GOT3 (cell line): Measurements from ENCODE around the gene UMODL1.

Experiments used
- DNase-seq: peaks from one replicate; lab custom pipeline; 2025; ENCODE audit warnings: mixed read lengths; lab: John Stamatoyannopoulos, UW

The UMODL1 gene

GRCh38 chr21:42071146-42071737, at the start of gene UMODL1:
Gene UMODL1 (plus strand): TSS chr21:42071317. CDS start chr21:42071317, 0 bp downstream.
- no peak for DNase-seq

DNA sequence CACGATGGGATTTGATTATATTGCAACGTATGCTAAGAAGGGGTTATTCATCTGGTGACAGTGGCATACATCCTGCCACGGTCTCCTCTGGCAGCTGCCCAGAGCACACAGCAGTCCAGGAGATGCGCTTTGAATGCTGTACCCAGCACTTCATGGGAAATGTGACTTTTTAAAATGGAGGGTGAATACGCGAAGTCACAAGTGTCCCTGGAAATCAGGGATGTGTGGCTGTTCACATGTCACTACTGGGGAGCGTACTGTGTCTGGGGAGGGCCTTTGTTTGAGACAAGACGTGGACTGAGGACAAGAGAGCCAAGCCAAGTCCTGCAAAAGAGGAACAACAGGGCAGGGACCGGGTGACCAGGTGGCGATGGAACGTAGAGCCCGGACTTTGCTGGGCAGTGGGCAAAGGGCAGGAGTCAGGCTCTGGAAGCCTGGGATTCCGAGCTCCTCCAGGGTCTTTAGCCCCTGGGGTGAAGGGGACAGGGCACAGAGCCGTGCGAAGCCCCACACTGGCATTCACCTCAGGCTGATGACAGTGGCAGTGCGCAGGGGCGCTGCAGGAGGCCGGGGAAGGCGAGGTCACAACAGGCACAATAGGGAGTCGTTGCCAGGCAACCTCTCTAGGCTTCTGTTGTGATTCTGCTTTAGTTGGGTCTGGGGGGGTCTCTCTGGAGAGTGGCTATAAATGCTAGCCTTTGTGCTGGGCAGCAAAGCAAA, 49.6 kb upstream of the UMODL1 start:
- DNase-seq: no peak

GRCh38 chr21:42022091-42022430, 49.1 kb upstream of the UMODL1 start:
- DNase-seq: no peak

- no peak for DNase-seq
These were observed 48.2 kb upstream of the UMODL1 start for GRCh38 chr21:42022906-42023305.

DNA sequence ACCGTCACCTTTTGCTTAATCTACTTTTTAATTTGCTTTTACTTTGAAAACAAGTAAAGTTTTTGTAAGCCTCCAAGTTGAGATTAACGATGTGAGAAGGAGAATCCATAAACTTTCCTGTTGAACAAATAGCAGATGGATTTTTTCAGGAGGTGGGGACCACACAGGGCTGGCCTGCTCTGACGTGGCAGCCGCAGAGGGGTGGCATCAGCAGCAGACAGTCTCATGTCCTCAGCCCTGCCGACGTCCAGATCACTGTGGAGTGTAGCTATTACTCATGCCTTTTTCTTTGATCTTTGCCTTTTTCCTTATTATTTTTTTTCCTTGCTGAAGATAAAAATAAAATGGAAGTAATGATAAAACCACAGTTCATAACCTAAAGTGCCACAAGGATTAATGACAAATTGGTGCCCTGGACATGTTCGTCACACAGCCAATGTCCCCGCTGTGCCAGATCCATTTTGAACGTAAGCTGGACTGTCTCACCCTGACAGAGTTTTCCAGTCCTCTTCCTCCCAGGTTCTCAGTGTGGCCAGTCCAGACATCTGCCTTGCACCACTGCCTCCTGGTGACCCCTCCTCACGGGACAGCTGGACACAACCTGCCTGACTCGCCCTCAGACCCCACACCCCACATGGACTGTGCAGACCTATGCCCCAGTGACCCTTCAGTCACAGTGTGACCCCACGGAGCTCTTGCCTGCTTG, 45.6 kb upstream of the UMODL1 start:
- DNase-seq: no peak

DNA sequence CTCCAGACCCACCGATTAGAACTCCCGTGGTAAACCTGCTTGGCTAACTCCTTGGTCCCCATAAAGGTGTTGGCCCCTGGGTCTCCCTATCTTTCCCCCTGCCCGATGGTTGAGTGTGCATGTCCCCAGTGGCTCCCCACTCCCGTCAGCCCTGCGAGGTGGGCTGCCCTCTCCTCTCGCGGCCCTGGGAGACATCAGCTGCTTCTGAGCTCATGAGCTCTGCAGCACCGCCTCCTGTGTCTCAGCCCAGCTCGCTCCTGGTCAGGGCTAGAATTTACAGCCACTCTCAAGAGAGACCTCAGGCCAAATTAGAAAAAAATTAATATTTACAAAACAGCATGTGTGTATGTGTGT, 45.1 kb upstream of the UMODL1 start:
- no peak for DNase-seq

GRCh38 chr21:42027085-42027821, 43.9 kb upstream of the UMODL1 start:
- DNase-seq: no peak

- no peak for DNase-seq
These were observed 43.0 kb upstream of the UMODL1 start for GRCh38 chr21:42027822-42028765.

DNA sequence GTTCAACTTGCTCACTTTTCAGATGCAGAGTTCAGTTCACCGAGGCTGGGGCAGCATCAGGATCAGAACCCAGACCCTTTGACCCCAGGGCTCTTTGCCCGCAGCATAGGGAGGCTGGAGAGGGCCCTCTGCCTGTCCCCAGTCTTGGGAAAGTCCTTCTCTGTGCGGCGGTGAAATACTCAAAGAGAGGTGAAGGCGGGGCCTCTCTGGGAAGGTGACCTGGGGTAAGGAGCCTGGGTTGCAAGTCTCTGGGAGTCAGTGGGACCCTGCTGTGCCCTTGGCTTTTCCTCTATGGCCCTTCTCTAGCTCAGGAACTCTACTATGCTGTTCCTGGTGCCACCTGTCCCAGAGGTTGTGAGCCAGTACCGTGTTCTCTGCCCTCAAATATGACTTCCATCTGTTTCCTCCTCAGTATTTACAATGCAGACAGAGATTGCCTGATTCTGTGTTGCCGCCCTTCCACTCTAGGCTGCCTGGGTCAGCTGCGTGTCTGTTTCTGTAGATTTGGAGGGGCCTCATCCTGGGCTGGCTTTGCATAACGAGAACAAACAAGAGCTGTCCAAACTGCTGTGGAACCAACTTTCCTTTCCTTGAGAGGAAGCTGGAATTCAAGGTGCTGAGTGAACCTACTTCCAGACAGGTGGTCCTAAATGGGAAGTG, 42.2 kb upstream of the UMODL1 start:
- DNase-seq: no peak

- DNase-seq: no peak
These were observed 40.8 kb upstream of the UMODL1 start for GRCh38 chr21:42030311-42030710.

- DNase-seq: no peak
These were observed 39.9 kb upstream of the UMODL1 start for GRCh38 chr21:42031241-42031640.

GRCh38 chr21:42031816-42032215, 39.3 kb upstream of the UMODL1 start:
- DNase-seq: no peak

DNA sequence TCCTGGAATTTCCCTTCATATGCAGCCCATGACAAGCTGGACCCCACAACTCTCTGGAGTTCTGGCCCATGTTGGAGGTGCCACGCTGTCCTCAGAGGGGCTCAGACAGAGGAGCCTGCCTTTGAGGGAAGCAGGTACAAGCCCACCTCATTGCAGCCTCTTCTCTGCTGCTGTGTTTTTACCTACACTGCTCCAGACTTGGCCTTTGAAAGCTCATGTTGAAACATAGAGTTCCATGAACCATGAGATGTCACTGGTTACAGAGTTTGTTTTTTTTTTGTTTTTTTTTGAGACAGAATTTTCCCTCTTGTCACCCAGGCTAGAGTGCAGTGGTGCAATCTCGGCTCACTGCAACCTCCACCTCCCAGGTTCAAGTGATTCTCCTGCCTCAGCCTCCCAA, 38.9 kb upstream of the UMODL1 start:
- no peak for DNase-seq

DNA sequence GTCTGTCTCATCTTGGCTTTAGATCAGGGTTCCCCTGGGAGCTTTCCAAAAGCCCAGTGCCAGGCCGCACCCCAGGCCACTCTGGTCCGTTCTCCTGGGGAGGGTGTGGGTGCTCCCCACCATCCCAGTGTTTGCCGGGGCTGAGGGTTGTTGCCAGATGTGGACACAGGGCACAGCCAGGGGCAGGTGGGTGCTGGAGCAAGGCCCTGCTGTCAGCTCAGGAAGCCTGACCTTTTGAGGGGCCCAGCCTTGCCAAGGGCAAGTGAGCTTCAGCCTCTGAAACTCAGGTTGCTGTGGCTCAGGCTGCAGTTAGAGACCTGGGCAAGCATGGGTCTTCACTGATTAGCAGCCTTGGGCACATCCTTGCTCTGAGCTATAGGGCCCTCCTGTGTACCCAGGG, 38.1 kb upstream of the UMODL1 start:
- no peak for DNase-seq

- no peak for DNase-seq
These were observed 34.8 kb upstream of the UMODL1 start for GRCh38 chr21:42036313-42036712.

DNA sequence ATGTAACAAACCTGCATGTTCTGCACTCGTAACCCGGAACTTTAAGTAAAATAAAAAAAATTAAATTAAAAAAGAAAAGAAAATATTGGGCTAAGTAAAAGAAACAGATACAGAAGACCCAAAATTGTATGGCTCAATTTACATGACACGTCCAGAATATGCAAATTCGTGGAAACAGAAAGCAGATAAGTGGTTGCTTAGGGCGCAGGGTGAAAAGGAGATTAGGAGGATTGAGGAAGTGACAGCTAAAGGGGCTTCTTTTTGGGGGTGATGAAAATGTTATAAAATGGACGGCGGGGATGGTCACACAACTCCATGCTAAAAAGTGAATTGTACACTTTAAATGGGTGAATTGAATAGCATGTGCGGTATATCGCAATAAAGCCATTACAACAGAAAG, 33.6 kb upstream of the UMODL1 start:
- DNase-seq: no peak

DNA sequence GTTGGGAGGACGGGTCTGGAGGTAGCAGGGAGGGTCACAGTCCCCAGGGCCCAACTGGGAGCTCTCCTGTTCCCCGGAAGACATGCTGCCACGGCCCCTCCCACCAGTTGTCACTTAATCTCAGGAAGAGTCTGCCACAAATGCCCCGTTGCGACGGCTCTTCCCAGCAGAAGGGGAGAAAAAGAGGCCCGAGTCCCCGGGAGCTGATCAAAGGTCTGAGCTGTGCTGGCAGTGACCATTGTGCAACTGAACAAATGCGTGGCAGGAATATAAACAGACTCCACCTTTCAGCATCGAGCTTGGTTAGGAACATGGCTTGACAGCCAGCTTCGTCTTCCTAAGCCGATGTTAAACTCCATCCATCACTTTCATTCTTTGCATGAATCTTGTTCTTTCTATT, 33.2 kb upstream of the UMODL1 start:
- no peak for DNase-seq

DNA sequence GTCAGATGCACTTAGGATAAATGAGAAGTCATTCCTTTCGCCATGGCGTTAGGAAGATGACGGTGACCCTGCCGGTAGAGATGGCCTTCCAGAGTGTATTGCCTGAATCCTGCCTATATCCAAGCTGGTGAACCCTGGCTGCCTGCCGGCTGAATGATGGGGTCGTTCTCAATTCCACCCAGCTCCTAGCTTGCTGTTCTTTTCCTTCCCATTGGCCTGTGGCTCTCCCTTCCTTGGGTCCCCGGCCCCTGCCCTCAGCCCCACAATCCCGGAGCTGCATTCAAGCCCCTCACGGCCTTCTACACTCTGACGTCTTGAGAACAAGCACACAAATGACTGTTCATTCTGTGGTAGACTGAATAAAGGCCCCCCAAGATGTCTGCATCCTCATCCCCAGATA, 32.7 kb upstream of the UMODL1 start:
- no peak for DNase-seq

- no peak for DNase-seq
These were observed 32.2 kb upstream of the UMODL1 start for GRCh38 chr21:42038826-42039425.

GRCh38 chr21:42039470-42039901, 31.6 kb upstream of the UMODL1 start:
- DNase-seq: no peak

DNA sequence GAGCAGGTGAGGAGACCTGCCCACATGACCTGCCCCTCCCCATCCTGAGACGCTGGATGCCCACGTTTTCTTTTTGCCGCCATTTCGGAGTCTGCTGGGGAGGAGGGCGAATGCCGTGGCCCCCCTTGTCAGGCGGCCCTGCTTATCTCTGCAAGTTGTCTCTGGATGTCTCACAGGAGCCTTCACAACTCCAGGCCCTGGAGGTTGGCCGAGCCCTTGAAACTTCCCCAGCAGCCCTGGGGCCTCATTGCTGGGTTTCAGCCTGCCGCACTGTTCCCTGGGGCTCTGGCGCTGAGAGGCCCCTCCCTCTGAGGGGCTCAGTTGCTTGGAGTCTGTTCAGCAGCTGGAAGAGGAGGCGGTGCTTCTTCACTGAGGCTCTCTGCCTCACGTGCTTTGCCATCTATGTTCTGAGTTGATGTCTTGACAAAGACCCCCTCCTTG, 31.2 kb upstream of the UMODL1 start:
- peak; percentile 81 for DNase-seq
